HG02870 (cell line): ENCODE data around the gene CD248.
"Not testable (repeated sequence)": the region's sequence is repeated elsewhere in the genome, so short reads cannot be mapped to it uniquely, and the experiment has no call there.

ENCODE experiments used
- ATAC-seq: cut with Tn5 transposase; IDR thresholded peaks from one replicate; pipeline ENCODE4 v1.9.1; 2021; ENCODE audit warnings: mild to moderate bottlenecking, moderate library complexity; ENCODE audit not compliant: unreplicated experiment

CD248 gene

GRCh38 chr11:66329165-66329673 is 12.4 kb upstream of the CD248 start:
- no peak for ATAC-seq

- ATAC-seq, result no peak
Observed at GRCh38 chr11:66328302-66329144, 11.7 kb upstream of the CD248 start.

GRCh38 chr11:66328031-66328301 is 11.1 kb upstream of the CD248 start:
- ATAC-seq, result no peak

- no peak for ATAC-seq
Observed at GRCh38 chr11:66327171-66328030, 10.6 kb upstream of the CD248 start.

GRCh38 chr11:66326261-66327111 is 9.6 kb upstream of the CD248 start:
- ATAC-seq, result no peak

- no peak for ATAC-seq
Observed at GRCh38 chr11:66325263-66325671, 8.4 kb upstream of the CD248 start.

GRCh38 chr11:66324664-66325063 is 7.8 kb upstream of the CD248 start:
- ATAC-seq, result no peak

GRCh38 chr11:66323684-66324083 is 6.8 kb upstream of the CD248 start:
- no peak for ATAC-seq

GRCh38 chr11:66322732-66323427 is 6.0 kb upstream of the CD248 start:
- no peak for ATAC-seq

- ATAC-seq, result no peak
Observed at GRCh38 chr11:66321606-66322005, 4.8 kb upstream of the CD248 start.

- not testable (repeated sequence) for ATAC-seq
Observed at GRCh38 chr11:66320748-66321147, 3.9 kb upstream of the CD248 start.

- not testable (repeated sequence) for ATAC-seq
Observed at GRCh38 chr11:66320289-66320688, 3.4 kb upstream of the CD248 start.

- ATAC-seq, result no peak
Observed at GRCh38 chr11:66318600-66318970, 1.7 kb upstream of the CD248 start.

- no peak for ATAC-seq
Observed at GRCh38 chr11:66317723-66318599, 1.1 kb upstream of the CD248 start.

- no peak for ATAC-seq
Observed at GRCh38 chr11:66317322-66317722, 478 bp upstream of the CD248 start.

- ATAC-seq, result no peak
Observed at GRCh38 chr11:66315921-66316811, 678 bp downstream of the CD248 start.

GRCh38 chr11:66315498-66315885 is 1.4 kb downstream of the CD248 start:
- ATAC-seq, result no peak
